Muscle layer of duodenum (tissue), 2 donors: ENCODE measurements around the gene ASXL2.

ENCODE experiments used
- H3K27ac ChIP-seq: one replicate; pipeline ENCODE4 v1.7.0; 2013; ENCODE audit warnings: mild to moderate bottlenecking, low read length
- H3K27me3 ChIP-seq: one replicate; pipeline ENCODE4 v1.7.0; 2013; ENCODE audit warnings: low read depth, mild to moderate bottlenecking, control low read depth, low read length
- H3K36me3 ChIP-seq, 2 donors: one replicate each; pipeline ENCODE4 v1.7.0; 2013; ENCODE audit warnings: low read length in 2 of 2, control low read depth in 1 of 2, mild to moderate bottlenecking in 1 of 2; ENCODE audit not compliant: insufficient read depth in 2 of 2, control insufficient read depth in 1 of 2
- H3K4me1 ChIP-seq, 2 donors: one replicate each; pipeline ENCODE4 v1.7.0; 2013; ENCODE audit warnings: low read length in 2 of 2, mild to moderate bottlenecking in 2 of 2, control low read depth in 1 of 2, moderate library complexity in 1 of 2; ENCODE audit not compliant: insufficient read depth in 2 of 2, control insufficient read depth in 1 of 2
- H3K4me3 ChIP-seq, 2 donors: one replicate each; pipeline ENCODE4 v1.7.0; 2013; ENCODE audit warnings: low read length in 2 of 2, low read depth in 1 of 2, mild to moderate bottlenecking in 1 of 2
- H3K9me3 ChIP-seq, 2 donors: one replicate each; pipeline ENCODE4 v1.7.0; 2013; ENCODE audit warnings: low read length in 2 of 2, control low read depth in 1 of 2, mild to moderate bottlenecking in 1 of 2; ENCODE audit not compliant: control insufficient read depth in 1 of 2
- donor health status: healthy.

ASXL2 gene

DNA sequence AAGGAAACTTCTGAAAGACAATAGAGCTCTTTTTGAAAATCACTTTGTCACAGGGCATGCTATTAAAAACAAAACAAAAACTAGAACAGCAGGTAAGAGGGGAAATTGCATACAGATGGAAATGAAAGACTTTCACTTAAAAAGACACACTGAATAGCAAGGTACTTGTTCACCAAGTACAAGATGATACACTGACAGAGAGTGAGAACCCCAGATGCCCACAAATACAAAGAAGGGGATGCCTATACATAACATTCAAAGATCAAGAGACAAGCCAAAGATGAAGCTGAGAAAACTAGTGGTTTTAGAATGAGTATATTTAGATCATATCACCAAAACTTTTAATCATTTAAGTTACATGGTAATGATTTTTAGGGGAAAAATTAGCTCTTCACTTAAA, 60.7 kb downstream of the ASXL2 start:
- H3K27me3 ChIP-seq: no peaks in the 10 kb centered on the region
- H3K36me3 ChIP-seq: no peaks in the 10 kb centered on the region
- H3K4me3 ChIP-seq: no peak overlapping the region
- no peaks in the 10 kb centered on the region for H3K4me1 ChIP-seq
- no peaks in the 10 kb centered on the region for H3K9me3 ChIP-seq
- H3K27ac ChIP-seq: no peak overlapping the region

- Histone ChIP-seq H3K4me3 (no peak overlapping the region), H3K36me3 (no peaks in the 10 kb centered on the region), H3K4me1 (no peaks in the 10 kb centered on the region), H3K27ac (no peak overlapping the region), H3K27me3 (no peaks in the 10 kb centered on the region), H3K9me3 (no peaks in the 10 kb centered on the region)
Observed at GRCh38 chr2:25817006-25817405, 61.3 kb downstream of the ASXL2 start.

DNA sequence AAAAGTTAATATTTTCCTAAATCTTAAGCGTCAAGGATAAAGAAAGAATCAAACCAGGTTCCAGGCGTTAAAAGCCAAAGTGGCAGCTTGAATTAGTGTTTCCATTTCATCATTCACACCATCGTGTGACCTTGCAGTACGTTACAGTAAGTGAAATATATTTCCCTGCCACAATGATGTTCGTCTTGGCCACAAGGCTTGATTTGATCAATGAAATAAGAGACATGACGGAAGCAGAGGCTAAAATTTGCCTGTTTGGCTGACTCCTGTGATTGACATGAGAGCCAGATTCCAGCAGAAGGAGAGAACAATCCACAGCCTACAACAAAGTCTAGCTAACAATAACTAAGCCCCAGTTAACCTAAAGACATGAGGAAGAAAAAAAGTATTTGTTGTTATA, 62.0 kb downstream of the ASXL2 start:
- no peak overlapping the region for H3K27ac ChIP-seq

GRCh38 chr2:25814681-25815080, 63.6 kb downstream of the ASXL2 start:
- Histone ChIP-seq H3K36me3 (no peaks in the 10 kb centered on the region), H3K4me3 (no peak overlapping the region), H3K27me3 (no peaks in the 10 kb centered on the region), H3K4me1 (no peaks in the 10 kb centered on the region), H3K9me3 (no peaks in the 10 kb centered on the region), H3K27ac (no peak overlapping the region)

More for the DNA sequence above, 62.0 kb downstream of the ASXL2 start:
- Histone ChIP-seq H3K27me3 (no peaks in the 10 kb centered on the region), H3K4me3 (no peak overlapping the region), H3K36me3 (no peaks in the 10 kb centered on the region), H3K9me3 (no peaks in the 10 kb centered on the region), H3K4me1 (no peaks in the 10 kb centered on the region)

GRCh38 chr2:25810428-25810827, 67.9 kb downstream of the ASXL2 start:
- peaks cover 0 to 5% of the 10 kb centered on the region in 2 donors for H3K36me3 ChIP-seq
- H3K27ac ChIP-seq: no peak overlapping the region
- no peaks in the 10 kb centered on the region for H3K9me3 ChIP-seq
- H3K4me1 ChIP-seq: no peaks in the 10 kb centered on the region
- H3K4me3 ChIP-seq: no peak overlapping the region
- H3K27me3 ChIP-seq: no peaks in the 10 kb centered on the region

GRCh38 chr2:25809646-25810045, 68.6 kb downstream of the ASXL2 start:
- Histone ChIP-seq H3K4me3 (no peak overlapping the region), H3K9me3 (no peaks in the 10 kb centered on the region), H3K27me3 (no peaks in the 10 kb centered on the region), H3K36me3 (peaks cover 0 to 11% of the 10 kb centered on the region in 2 donors), H3K4me1 (no peaks in the 10 kb centered on the region), H3K27ac (no peak overlapping the region)

- H3K36me3 ChIP-seq: peaks cover 16 to 28% of the 10 kb centered on the region in 2 donors
Observed at GRCh38 chr2:25808006-25808383, 70.3 kb downstream of the ASXL2 start.

DNA sequence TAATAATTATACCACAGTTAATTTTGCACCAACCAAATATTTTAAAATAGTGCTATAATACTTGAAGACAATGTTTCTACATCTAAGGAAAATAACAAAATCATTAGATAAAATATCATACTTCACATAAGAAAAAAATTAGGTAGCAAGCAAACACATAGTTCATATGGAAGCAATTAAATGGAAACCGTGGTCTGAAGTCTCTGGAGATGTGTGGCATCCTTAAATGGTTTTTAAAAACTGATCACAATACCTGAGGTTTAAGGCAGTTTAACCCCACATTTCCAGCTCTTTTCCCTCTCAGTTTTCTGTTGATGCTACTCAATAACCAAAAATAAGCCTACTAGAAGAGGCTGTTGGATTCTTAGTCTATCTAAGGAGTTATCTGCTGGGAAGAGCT, 71.3 kb downstream of the ASXL2 start:
- no peak overlapping the region for H3K4me3 ChIP-seq
- H3K27ac ChIP-seq: no peak overlapping the region
- H3K27me3 ChIP-seq: no peaks in the 10 kb centered on the region
- no peaks in the 10 kb centered on the region for H3K9me3 ChIP-seq
- H3K4me1 ChIP-seq: no peaks in the 10 kb centered on the region
- peaks cover 16 to 28% of the 10 kb centered on the region in 2 donors for H3K36me3 ChIP-seq

More at GRCh38 chr2:25808006-25808383, 70.3 kb downstream of the ASXL2 start:
- no peaks in the 10 kb centered on the region for H3K9me3 ChIP-seq
- no peaks in the 10 kb centered on the region for H3K27me3 ChIP-seq
- no peak overlapping the region for H3K4me3 ChIP-seq
- H3K27ac ChIP-seq: no peak overlapping the region
- no peaks in the 10 kb centered on the region for H3K4me1 ChIP-seq

GRCh38 chr2:25805987-25806386, 72.3 kb downstream of the ASXL2 start:
- Histone ChIP-seq H3K4me1 (no peaks in the 10 kb centered on the region), H3K36me3 (peaks cover 16 to 28% of the 10 kb centered on the region in 2 donors), H3K4me3 (no peak overlapping the region), H3K27me3 (no peaks in the 10 kb centered on the region), H3K27ac (no peak overlapping the region), H3K9me3 (no peaks in the 10 kb centered on the region)

- no peaks in the 10 kb centered on the region for H3K9me3 ChIP-seq
- no peak overlapping the region for H3K4me3 ChIP-seq
- H3K27me3 ChIP-seq: no peaks in the 10 kb centered on the region
- peaks cover 16 to 30% of the 10 kb centered on the region in 2 donors for H3K36me3 ChIP-seq
- no peak overlapping the region for H3K27ac ChIP-seq
- H3K4me1 ChIP-seq: no peaks in the 10 kb centered on the region
Observed at GRCh38 chr2:25804338-25804737, 73.9 kb downstream of the ASXL2 start.

GRCh38 chr2:25799301-25799700, 79.0 kb downstream of the ASXL2 start:
- H3K27ac ChIP-seq: no peak overlapping the region
- H3K4me3 ChIP-seq: no peak overlapping the region
- no peaks in the 10 kb centered on the region for H3K27me3 ChIP-seq
- peaks cover 15 to 24% of the 10 kb centered on the region in 2 donors for H3K36me3 ChIP-seq
- no peaks in the 10 kb centered on the region for H3K9me3 ChIP-seq
- peaks cover 0 to 3% of the 10 kb centered on the region in 2 donors for H3K4me1 ChIP-seq

DNA sequence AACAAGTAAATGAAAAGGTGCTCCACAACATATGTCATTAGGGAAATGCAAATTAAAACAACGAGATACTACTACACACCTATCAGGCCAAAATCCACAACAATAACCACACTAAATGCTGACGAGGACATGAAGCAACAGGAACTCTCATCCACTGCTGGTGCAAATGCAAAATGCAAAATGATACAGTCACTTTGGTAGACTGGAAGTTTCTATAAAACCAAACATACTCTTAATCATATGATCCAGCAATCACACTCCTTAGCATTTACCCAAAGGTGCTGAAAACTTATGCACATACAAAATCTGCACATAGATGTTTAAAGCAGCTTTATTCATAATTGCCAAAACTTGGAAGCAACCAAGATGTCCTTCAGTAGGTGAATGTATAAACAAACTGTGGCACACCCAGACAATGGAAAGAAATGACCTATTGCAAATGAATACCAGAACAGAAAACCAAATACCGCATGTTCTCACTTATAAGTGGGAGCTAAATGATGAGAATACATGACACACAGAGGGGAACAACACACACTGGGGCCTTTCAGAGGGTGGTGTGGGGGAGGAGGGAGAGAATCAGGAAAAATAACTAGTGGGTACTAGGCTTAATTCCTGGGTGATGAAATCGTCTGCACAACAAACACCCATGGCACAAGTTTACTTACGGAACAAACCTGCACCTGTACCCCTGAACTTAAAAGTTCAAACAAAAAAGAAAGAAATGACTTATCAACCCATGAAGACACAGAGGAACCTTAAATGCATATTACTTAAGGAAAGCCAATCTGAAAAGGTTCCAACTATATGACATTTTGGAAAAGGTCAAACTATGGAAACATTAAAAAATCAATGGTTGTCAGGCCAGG, 80.4 kb downstream of the ASXL2 start:
- Histone ChIP-seq H3K9me3 (no peaks in the 10 kb centered on the region), H3K4me1 (peaks cover 0 to 3% of the 10 kb centered on the region in 2 donors), H3K4me3 (no peak overlapping the region), H3K27ac (no peak overlapping the region), H3K27me3 (no peaks in the 10 kb centered on the region), H3K36me3 (peaks cover 3 to 11% of the 10 kb centered on the region in 2 donors)
